ENCODE results near the gene BCAP29. TPM values are rescaled to one million over a fixed set of nuclear protein-coding genes. Genes with fewer than 3 reads are reported as not detected.

BCAP29 gene
- total RNA-seq, 1 donor from 2014 or later: 33.9 TPM

- Mint-ChIP-seq H3K9me3 (no peaks in the 10 kb centered on the region), H3K4me3 (peak within 1 kb of the TSS; percentile 95), H3K27me3 (peaks cover 88% of the 10 kb centered on the region), H3K36me3 (no peaks in the 10 kb centered on the region), H3K27ac (no peak within 1 kb of the TSS), H3K4me1 (ENCODE audit: unreplicated experiment) (no peaks in the 10 kb centered on the region)
- no peak for DNase-seq (ENCODE audit: extremely low spot score, unreplicated experiment)
- no peak for TF ChIP-seq CTCF (conservative IDR thresholded peaks at IDR 0.05)
Observed at GRCh38 chr7:107660381-107661080, 80.5 kb downstream of the BCAP29 start, which contains the start of gene SLC26A4. Gene SLC26A4 (plus strand): TSS chr7:107660828. CDS start chr7:107661642, 814 bp downstream.

- no peak overlapping the region for H3K27ac Mint-ChIP-seq
- no peaks in the 10 kb centered on the region for H3K4me1 Mint-ChIP-seq (ENCODE audit: unreplicated experiment)
- TF ChIP-seq CTCF (conservative IDR thresholded peaks at IDR 0.05): no peak
- no peaks in the 10 kb centered on the region for H3K9me3 Mint-ChIP-seq
- peaks cover 85% of the 10 kb centered on the region for H3K27me3 Mint-ChIP-seq
- H3K4me3 Mint-ChIP-seq: peak overlapping the region; percentile 95
- H3K36me3 Mint-ChIP-seq: no peaks in the 10 kb centered on the region
- no peak for DNase-seq (ENCODE audit: extremely low spot score, unreplicated experiment)
Observed at GRCh38 chr7:107661081-107661864, 81.2 kb downstream of the BCAP29 start.

- DNase-seq (ENCODE audit: extremely low spot score, unreplicated experiment): no peak
- Mint-ChIP-seq H3K36me3 (no peaks in the 10 kb centered on the region), H3K4me1 (ENCODE audit: unreplicated experiment) (no peaks in the 10 kb centered on the region), H3K9me3 (no peaks in the 10 kb centered on the region), H3K27me3 (peaks cover 81% of the 10 kb centered on the region), H3K27ac (no peak overlapping the region), H3K4me3 (peak overlapping the region; percentile 95)
- TF ChIP-seq CTCF (conservative IDR thresholded peaks at IDR 0.05): peak; percentile 30
Observed at GRCh38 chr7:107661865-107662379, 81.9 kb downstream of the BCAP29 start.

GRCh38 chr7:107663196-107663595, 83.2 kb downstream of the BCAP29 start:
- peaks cover 70% of the 10 kb centered on the region for H3K27me3 Mint-ChIP-seq
- TF ChIP-seq CTCF (conservative IDR thresholded peaks at IDR 0.05): no peak

GRCh38 chr7:107666790-107667189, 86.7 kb downstream of the BCAP29 start:
- no peak for DNase-seq (ENCODE audit: extremely low spot score, unreplicated experiment)
- H3K4me3 Mint-ChIP-seq: no peak overlapping the region
- H3K36me3 Mint-ChIP-seq: no peaks in the 10 kb centered on the region
- no peak for TF ChIP-seq CTCF (conservative IDR thresholded peaks at IDR 0.05)
- no peaks in the 10 kb centered on the region for H3K4me1 Mint-ChIP-seq (ENCODE audit: unreplicated experiment)
- H3K9me3 Mint-ChIP-seq: no peaks in the 10 kb centered on the region
- no peak overlapping the region for H3K27ac Mint-ChIP-seq
- H3K27me3 Mint-ChIP-seq: peaks cover 50% of the 10 kb centered on the region

More at GRCh38 chr7:107663196-107663595, 83.2 kb downstream of the BCAP29 start:
- DNase-seq (ENCODE audit: extremely low spot score, unreplicated experiment): no peak
- Mint-ChIP-seq H3K4me1 (ENCODE audit: unreplicated experiment) (no peaks in the 10 kb centered on the region), H3K36me3 (no peaks in the 10 kb centered on the region), H3K4me3 (no peak overlapping the region), H3K9me3 (no peaks in the 10 kb centered on the region), H3K27ac (no peak overlapping the region)

Measured in type B pancreatic cell (in vitro differentiated cells).